ENCODE data around the gene HOXA11.

DNA sequence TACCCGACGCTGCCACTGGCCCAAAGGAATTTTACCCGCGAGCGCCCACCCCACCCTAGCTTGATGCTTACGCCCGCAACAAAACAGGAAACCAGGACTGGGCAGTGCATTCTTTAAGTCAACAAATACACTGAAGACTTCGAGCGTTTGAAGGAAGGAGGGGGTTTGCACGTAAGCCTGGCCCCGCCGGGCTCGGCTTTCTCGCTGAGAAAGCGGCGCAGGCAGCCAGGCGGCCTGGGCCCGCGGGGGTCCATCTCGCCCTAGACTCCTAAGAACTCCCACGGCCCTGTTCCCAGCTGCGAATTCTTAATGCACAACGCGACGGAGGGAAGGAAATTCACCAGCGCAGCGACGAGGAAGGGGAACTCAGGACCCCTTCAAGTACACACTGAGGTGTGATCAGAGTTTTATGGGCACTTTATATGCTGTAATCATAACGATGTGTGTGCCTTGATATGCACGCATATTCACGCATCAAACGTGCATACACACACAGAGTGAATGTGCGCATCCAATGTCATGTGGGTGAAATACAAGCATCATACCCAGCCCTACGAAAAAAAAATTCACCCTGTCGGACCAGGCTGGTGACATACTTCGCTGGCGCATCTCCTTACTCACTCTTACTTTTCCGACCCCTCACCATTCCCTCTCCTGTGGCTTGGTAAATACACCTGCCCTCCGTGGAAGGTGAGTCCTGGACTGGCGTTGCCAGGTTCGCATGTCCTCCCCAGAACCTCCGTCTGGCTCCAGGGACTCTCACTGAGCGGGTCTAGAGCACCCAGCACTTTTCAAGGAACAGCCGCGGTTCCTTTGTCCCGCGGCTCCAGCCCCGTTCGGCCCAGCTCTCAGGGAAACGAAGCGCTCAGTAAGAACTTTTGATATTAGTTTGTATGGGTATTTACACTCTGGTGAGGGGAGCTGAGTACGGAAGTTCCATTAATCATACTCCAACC lies 20.6 kb upstream of the HOXA11 start:
- TF ChIP-seq POLR2A (IDR thresholded peaks at IDR 0.05) = no peak
- TF ChIP-seq, protein P1, sequence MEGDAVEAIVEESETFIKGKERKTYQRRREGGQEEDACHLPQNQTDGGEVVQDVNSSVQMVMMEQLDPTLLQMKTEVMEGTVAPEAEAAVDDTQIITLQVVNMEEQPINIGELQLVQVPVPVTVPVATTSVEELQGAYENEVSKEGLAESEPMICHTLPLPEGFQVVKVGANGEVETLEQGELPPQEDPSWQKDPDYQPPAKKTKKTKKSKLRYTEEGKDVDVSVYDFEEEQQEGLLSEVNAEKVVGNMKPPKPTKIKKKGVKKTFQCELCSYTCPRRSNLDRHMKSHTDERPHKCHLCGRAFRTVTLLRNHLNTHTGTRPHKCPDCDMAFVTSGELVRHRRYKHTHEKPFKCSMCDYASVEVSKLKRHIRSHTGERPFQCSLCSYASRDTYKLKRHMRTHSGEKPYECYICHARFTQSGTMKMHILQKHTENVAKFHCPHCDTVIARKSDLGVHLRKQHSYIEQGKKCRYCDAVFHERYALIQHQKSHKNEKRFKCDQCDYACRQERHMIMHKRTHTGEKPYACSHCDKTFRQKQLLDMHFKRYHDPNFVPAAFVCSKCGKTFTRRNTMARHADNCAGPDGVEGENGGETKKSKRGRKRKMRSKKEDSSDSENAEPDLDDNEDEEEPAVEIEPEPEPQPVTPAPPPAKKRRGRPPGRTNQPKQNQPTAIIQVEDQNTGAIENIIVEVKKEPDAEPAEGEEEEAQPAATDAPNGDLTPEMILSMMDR (IDR thresholded peaks at IDR 0.05) = no peak
